GM13976 (cell line): ENCODE results near the gene MACROD1.
A peak's percentile ranks its signal among the peaks of the same experiment; 100 is the strongest.

Experiments used
- DNase-seq: peaks from one replicate; pipeline ENCODE4 v3.0.0; 2012; ENCODE audit warnings: low spot score
- CTCF ChIP-seq: IDR thresholded peaks from 2 replicates; pipeline ENCODE4 v1.5.1; 2012; ENCODE audit warnings: borderline replicate concordance, mild to moderate bottlenecking; ENCODE audit not compliant: insufficient read depth; ENCODE audit errors: extremely low read depth, missing control alignments, control extremely low read depth
- in situ Hi-C: fragments of 300-500 bp; cut with MboI; formaldehyde crosslinking; loops from one replicate; pipeline ENCODE4 v1.12.0; 2022; ENCODE audit warnings: low sequenced_read_pairs, mixed read lengths, inconsistent platforms; ENCODE audit not compliant: unreplicated experiment

MACROD1 gene

GRCh38 chr11:64039012-64039665, 126.8 kb downstream of the MACROD1 start:
- no peak for TF ChIP-seq CTCF
- in situ Hi-C loops, result no loop called here
- no peak for DNase-seq

GRCh38 chr11:64038500-64038899, 127.4 kb downstream of the MACROD1 start:
- in situ Hi-C loops, result no loop called here
- no peak for TF ChIP-seq CTCF
- DNase-seq, result no peak

GRCh38 chr11:64037027-64037634, 128.8 kb downstream of the MACROD1 start:
- in situ Hi-C loops, result no loop called here
- peak; percentile 46 for DNase-seq
- no peak for TF ChIP-seq CTCF

- TF ChIP-seq CTCF, result no peak
- DNase-seq, result no peak
- in situ Hi-C loops, result no loop called here
Observed at GRCh38 chr11:64036087-64037026, 129.6 kb downstream of the MACROD1 start.

GRCh38 chr11:64035576-64035975, 130.3 kb downstream of the MACROD1 start, which contains the start of gene FLRT1:
Gene FLRT1 (plus strand): TSS chr11:64035931. CDS start chr11:64116268, 80,337 bp downstream.
- in situ Hi-C loops, result no loop called here
- DNase-seq, result no peak
- no peak for TF ChIP-seq CTCF

- in situ Hi-C loops, result no loop called here
- TF ChIP-seq CTCF, result no peak
- no peak for DNase-seq
Observed at GRCh38 chr11:64035081-64035524, 130.8 kb downstream of the MACROD1 start.
